NCI-H2029 treated with DMSO at 0.1 percent for 48 hours (cell line): ENCODE data around the gene CAPN10.

Experiments used
- DNase-seq: peaks from one replicate; lab custom pipeline; 2025; lab: John Stamatoyannopoulos, UW

CAPN10 gene

DNA sequence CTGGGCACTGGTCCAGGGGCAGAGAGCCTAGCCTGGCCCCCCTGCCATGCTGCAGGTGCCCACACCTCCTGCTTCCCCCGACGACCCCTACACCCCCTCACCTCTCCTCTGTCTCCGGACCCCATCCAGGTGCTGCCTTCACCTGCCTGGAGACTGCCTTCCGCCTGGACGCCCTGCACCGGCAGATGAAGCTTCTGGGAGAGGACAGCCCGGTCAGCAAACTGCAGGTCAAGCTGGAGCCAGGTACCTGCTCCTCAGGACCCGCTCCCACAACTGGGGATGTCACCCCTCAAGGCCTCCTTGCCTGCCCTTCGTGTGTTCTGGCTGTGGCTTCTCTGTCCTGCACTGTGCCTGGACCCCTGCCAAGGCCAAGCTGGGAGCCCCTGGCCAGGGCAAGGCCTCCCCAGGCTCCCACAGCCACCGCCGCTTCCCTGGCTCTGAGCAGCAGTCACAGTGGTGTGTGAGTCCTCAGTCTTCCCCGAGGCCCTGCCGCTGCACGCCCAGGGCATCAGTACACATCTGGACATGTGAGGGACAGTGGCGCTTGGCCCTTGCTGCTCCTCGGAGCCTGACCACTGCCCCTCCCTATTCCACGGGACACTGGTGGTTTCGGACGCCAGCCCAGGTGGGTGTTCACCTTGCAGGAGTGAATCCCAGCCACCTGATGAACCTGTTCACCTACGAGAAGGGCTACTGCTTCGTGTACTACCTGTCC is 12.0 kb upstream of the CAPN10 start:
- no peak for DNase-seq

DNA sequence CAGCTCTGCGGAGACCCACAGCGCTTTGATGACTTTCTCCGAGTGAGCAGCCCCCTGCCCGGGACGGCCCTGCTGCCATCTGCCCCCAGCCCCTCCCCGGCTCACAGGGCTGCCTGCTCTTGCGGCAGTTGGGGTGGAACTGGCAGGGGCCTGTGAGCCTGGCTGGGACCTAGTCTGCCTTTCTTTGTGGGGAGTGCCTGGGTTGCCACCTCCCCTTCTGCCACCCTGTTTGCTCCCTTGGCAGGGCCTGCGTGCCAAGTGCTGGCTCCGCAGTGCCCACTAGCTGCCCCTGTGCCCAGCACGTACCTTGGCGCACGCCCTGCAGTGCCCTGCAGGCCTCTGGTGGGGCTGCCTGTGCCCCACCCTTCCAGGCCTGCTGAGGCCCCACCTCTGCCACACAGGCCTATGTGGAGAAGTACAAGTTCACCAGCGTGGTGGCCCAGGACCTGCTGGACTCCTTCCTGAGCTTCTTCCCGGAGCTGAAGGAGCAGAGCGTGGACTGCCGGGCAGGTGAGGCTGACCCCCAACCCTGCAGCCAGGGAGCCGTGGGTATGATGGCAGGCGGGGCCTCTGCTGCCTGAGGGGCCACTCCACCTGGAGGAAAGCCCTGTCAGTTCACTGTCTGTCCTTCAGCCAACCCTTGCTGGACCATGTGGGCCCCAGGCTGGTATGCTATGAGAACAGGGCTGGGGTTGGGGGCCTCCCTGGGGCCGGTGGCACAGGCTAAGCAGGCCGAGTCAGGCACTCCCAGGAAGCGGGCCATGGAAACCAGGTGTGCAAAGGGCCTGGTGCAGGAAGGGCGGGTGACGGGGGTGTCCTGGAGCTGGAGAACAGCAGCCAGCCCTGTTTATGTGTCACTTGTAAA is 11.2 kb upstream of the CAPN10 start:
- no peak for DNase-seq

DNA sequence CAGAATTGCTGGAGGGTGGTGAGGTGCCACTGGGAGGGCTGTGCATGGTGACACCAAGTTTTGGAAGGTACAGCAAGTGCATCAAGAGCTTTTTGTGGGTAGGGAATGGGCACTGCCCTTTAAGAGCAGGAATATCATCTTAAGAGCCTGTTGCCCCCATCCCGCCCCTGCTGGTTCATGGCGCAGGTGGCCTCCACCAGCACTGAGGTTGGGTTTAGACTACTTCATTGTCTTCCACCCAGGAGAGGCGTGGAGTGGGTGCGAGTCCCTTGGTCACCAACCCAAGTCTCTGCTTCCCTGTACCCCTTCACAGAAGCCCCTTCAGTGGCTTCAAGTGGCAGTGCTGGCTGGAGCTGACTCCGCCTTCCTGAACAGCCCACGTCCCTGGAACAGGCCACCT is 10.5 kb upstream of the CAPN10 start:
- no peak for DNase-seq

DNA sequence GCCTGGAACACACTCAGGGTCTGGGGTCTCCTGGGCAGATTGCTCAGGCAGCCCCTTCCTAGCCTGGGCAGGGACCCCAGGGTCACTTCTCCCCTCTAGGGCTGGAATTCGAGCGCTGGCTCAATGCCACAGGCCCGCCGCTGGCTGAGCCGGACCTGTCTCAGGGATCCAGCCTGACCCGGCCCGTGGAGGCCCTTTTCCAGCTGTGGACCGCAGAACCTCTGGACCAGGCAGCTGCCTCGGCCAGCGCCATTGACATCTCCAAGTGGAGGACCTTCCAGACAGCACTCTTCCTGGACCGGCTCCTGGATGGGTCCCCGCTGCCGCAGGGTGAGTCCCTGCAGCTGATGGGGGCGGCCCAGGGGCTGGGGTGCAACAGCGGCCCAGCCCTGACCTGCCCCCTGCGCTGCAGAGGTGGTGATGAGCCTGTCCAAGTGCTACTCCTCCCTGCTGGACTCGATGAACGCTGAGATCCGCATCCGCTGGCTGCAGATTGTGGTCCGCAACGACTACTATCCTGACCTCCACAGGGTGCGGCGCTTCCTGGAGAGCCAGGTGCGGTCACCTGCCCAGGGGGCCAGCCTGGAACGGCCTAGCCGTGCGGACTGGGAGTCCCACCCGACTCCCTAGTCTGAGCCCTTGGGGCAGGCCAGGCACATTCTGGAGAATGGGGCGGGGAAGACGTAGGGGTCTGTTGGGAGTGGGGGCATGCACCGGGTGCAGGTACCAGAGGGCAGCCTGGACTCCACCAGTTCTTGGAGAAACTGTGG is 9.9 kb upstream of the CAPN10 start:
- DNase-seq: no peak

- no peak for DNase-seq
These were observed 9.0 kb upstream of the CAPN10 start for GRCh38 chr2:240577281-240578109.

DNA sequence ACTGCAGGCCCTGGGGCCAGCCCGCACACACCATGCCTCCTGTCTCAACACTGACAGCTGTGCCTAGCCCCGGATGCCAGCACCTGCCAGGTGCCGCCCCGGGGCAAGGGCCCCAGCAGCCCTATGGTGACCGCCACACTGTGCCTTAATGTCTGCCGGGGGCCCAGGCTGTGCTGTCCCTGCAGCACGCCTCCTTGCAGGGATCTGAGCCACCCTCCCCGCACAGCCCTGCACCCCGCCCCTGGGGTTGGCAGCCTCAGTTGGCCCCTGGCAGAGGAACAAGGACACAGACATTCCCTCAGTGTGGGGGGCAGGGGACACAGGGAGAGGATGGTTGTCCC is 8.5 kb upstream of the CAPN10 start:
- no peak for DNase-seq

DNA sequence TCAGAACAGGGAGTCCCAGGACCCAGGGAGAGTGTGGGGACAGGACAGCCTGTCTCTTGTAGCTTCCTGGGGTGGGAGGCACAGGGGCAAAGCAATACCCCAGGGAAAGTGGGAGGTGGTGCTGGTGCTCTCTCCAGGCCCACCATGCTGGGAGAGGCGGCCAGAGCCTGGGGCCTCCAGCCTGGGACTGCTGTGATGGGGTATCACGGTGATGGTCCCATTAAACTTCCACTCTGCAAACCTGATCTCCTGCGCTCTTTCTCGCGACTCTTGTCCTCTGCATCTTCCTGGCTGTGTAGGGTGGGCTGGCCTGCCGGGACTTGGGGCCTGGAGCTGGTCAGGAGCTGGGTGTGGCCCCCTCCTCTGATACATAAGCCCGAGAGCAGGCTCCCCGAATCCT is 8.0 kb upstream of the CAPN10 start:
- DNase-seq: no peak

- DNase-seq: no peak
These were observed 7.3 kb upstream of the CAPN10 start for GRCh38 chr2:240579071-240579762.

GRCh38 chr2:240579771-240580614 is 6.5 kb upstream of the CAPN10 start:
- no peak for DNase-seq

DNA sequence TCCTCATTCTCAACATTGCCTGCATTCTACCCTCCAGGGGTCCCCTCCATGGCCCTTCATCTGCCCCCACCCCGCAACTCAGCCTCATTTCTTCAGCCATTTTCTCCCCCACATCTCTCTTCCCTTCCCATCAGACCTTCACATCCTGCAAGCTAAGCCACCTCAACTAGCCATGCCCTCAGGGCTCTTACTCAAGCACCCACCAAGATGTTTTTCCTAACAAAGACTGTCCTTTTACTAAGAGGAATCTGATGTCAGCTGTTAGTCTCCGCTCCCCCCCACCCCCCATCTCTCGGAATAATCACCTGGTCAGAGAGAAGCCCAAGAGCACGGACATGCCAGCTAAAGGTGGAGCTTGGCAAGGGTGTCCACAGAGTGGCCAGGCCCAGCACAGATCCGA is 4.7 kb upstream of the CAPN10 start:
- no peak for DNase-seq

DNA sequence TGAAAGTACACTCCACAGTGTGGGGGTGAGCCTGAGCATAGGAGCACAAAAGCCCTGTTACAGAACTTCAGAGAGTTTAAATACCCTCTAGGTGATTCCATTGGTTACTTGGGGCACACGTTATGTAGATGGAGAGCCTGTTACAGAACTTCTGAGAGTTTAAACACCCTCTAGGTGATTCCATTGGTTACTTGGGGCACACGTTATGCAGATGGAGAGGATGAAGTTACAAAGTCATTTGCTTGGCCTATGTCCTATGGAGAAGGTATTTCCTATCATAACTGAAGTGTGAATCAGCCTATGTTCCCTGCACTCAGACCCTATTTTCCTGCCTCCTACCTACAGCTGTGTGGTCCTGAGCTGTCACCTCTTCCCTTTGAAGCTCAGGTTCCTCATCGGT is 3.8 kb upstream of the CAPN10 start:
- DNase-seq: no peak

- no peak for DNase-seq
These were observed 2.8 kb upstream of the CAPN10 start for GRCh38 chr2:240583774-240584173.

DNA sequence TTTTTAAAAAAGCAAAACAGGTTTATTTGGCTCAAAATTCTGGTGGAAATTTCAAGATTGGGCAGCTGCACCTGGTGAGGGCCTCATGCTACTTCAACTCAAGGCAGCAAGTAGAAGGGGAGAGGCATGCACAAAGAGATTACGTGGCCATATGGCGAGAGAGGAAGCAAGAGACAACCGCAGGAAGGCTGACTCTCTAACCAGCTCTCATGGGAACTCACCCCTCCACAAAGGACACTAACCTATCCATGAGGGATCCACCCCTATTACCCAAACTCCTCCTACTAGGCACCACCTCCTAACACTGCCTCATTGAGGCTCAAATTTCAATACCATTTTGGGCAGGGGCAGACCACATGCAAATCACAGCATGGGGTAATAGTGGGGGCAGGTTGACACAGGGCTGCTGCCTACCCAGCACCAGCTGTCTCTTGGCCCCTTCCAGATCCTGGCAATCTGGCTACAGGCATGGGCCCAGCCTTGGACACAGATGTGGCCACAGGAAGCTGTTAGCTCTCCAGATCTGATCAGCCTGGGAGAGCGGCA is 2.0 kb upstream of the CAPN10 start:
- no peak for DNase-seq

GRCh38 chr2:240585101-240585500 is 1.4 kb upstream of the CAPN10 start:
- DNase-seq: no peak

DNA sequence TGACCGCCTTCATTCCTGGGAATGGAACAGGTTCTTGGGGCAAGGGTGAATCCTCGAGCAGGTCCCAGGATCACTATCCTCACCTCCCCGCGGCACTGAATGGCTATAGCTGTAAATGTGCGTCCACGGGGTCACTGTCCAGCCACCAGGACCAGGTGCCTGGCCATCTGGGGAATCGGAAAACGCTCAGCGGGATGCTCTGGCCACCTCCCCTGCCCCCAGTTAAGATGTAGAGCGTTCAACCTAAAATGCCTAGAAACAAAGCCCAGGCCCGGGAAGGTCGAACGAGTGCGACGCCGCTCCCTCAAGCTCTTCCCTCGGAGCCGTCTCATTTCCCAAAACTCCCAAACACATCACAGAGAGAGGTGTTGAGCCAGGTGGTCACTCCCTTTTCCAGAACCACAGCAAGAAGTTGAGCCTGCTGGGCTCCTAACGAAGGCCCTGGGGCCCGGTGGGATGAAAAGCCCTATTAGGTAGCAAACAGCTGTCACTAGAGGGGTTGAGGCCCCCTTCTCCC is 795 bp upstream of the CAPN10 start:
- DNase-seq: no peak

DNA sequence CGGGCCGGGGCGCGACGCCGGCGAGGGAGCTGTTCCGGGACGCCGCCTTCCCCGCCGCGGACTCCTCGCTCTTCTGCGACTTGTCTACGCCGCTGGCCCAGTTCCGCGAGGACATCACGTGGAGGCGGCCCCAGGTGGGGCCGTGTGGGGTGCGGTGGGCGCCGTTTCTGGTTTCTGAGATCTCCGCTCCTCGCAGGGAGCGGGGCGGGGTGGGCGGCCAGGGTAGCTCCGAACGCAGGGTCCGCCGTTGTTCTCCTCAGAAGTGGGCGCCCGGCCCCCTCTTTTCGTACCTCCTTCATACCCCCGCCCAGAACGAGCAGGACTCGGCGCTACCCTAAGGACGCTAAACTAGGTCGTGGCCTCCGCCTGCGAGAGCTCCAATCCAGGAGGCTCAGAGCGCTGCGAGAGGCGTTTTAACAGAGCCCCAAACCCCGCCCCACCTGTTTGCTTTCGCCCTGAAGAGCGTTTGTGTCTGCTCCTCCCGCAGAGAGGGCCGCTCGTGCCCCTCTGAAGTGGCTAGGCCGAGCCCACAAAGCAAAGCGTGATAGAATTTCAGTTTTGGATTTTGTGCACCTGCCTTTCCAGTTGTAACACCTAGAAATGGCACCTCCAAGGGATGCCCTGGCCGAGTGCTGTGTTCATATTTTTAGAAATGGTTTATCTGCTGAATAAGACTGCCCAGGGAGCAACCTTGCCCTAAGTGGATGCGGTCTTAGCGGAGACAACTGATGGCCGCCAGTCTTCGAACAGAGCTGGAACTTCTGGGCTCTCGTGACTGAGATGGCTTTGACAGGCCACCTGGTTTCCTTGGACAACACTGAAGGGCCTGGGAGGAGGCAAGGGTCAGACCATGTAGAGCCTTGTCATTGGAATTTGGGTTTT is 626 bp downstream of the CAPN10 start:
- no peak for DNase-seq

GRCh38 chr2:240588006-240588655 is 1.6 kb downstream of the CAPN10 start:
- DNase-seq: no peak

- DNase-seq: no peak
These were observed 2.1 kb downstream of the CAPN10 start for GRCh38 chr2:240588669-240589068.
